Measurements from ENCODE around the gene TEKTIP1.

DNA sequence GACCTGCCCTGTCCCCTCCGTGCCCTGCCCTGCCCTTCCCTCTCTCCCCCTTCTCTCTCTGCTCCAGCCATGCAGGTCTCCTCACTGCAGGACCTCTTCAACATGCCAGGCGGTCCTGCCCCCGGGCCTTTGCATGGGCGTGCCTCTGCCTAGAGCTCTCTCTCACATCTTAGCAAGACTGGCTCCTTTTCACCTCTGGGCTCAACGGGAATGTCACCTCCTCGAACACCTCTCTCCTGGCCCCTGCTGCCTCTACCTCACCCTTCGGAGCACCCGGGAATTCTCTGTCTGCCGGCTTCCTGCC lies 12.8 kb downstream of the TEKTIP1 start:
- TF ChIP-seq CTCF (IDR thresholded peaks at IDR 0.05; ENCODE audit: low read depth, low read length) (no peak), EZH2phosphoT487 (IDR thresholded peaks at IDR 0.05; ENCODE audit: low read depth) (no peak)
